Cardiac fibroblast (primary cell): ENCODE measurements around the gene RAB1A.

ENCODE experiments used
- DNase-seq, 2 donors: peaks; one replicate each; pipeline versions ENCODE4 v3.0.0 to v3.0.0-alpha.2; 2010; ENCODE audit warnings: low read depth in 2 of 2
- H3K4me3 ChIP-seq, 2 donors: replicated peaks in 1 of 2; 1 replicate in 1 of 2; 2 replicates in 1 of 2; pipeline ENCODE4 v1.5.1; 2011; ENCODE audit warnings: low read depth in 2 of 2, low read length in 2 of 2, mild to moderate bottlenecking in 2 of 2, moderate library complexity in 1 of 2
- TF ChIP-seq, protein P1 (sequence below): IDR thresholded peaks from one replicate; pipeline ENCODE4 v1.5.1; 2011; ENCODE audit warnings: low read depth, mild to moderate bottlenecking, low read length, inconsistent platforms

RAB1A gene

DNA sequence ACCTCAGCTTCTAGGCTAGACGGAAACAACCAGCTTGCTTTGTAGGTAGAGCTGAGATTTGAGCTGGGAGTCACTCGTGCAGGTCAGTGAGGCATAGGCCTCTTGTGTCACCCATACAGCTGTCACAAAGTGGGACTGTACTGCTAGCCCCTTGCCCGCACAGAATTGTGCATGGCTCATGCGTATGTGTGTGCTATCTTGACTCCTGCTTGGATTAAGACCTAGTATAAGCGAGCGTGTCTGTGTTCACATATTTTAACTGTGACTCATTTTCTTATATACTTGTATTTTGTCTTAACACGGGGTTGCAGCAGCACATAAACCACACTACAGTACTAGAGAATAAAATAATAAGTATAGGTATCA lies 53.6 kb downstream of the RAB1A start:
- peak; percentile 63 to 73 for DNase-seq
- no peak overlapping the region for H3K4me3 ChIP-seq
- TF ChIP-seq, protein P1, sequence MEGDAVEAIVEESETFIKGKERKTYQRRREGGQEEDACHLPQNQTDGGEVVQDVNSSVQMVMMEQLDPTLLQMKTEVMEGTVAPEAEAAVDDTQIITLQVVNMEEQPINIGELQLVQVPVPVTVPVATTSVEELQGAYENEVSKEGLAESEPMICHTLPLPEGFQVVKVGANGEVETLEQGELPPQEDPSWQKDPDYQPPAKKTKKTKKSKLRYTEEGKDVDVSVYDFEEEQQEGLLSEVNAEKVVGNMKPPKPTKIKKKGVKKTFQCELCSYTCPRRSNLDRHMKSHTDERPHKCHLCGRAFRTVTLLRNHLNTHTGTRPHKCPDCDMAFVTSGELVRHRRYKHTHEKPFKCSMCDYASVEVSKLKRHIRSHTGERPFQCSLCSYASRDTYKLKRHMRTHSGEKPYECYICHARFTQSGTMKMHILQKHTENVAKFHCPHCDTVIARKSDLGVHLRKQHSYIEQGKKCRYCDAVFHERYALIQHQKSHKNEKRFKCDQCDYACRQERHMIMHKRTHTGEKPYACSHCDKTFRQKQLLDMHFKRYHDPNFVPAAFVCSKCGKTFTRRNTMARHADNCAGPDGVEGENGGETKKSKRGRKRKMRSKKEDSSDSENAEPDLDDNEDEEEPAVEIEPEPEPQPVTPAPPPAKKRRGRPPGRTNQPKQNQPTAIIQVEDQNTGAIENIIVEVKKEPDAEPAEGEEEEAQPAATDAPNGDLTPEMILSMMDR, result no peak

DNA sequence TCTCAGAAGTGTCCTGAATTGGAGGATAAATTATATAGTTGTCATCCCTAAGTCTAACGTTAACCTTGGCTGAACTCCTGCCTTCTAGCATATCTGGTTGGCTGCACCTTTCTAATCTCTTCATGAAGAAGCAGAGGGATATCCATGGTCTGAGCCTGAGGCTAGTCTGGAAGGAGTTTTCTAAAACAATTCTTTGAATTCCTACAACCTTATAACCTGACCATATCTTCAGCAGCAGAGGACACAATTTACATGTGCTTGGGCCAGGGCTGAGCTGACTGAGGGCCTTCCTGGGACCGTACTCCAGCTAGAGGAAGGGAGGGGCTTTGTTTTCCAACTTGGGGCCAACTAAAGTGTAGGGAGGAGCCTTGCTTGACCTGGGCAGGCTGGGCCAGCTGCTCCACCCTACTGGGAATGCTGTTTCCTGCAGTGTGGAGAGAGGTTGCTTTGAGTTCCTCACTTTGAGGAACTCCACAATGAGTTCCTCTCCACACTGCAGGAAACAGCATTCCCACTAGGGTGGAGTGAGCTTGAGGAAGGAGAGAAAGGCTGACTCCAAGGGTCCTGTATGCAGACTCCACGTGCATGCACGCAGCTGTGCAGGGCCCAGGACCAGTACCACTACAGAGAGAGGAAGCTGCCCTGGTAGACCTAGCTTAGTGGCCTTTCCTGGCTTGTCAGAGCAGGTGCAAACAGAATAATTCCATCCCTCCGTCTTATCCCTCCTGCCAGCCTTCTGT lies 54.1 kb downstream of the RAB1A start:
- TF ChIP-seq, protein P1, result no peak
- H3K4me3 ChIP-seq, result no peak overlapping the region
- DNase-seq, result peak; percentile 23 to 50

GRCh38 chr2:65075176-65075575 lies 54.7 kb downstream of the RAB1A start:
- no peak overlapping the region for H3K4me3 ChIP-seq
- DNase-seq, result no peak
- TF ChIP-seq, protein P1, result no peak

- TF ChIP-seq, protein P1, result no peak
- no peak overlapping the region for H3K4me3 ChIP-seq
- DNase-seq, result no peak
Observed at GRCh38 chr2:65073879-65074565, 55.9 kb downstream of the RAB1A start.

DNA sequence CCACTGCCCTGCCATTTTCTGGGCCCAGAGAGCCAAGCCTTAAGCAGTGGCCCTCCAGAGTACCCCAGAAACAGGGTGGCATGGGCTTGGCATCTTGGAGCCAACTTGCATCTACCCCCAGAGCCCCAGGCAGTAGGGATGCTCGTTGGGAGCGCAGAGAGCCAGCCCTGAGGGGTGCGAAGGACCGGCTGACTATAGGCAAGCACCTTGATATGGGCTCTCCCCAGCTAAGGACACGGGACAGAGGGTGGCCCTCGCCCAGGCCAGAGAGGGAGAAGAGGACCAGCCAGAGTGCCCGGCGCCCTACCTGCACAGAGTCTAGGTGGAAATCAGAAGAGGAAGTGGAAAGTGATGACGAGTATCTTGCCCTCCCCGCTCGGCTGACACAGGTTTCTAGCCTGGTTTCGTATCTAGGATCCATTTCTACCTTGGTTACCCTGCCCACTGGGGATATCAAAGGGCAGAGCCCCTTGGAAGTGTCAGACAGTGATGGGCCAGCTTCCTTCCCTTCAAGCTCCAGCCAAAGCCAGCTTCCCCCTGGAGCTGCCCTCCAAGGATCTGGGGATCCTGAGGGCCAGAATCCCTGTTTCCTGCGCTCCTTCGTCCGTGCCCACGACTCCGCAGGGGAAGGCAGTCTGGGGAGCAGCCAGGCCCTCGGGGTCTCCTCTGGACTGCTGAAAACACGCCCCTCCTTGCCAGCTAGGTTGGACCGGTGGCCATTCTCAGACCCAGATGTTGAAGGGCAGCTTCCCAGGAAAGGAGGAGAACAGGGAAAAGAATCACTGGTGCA lies 57.5 kb downstream of the RAB1A start:
- no peak overlapping the region for H3K4me3 ChIP-seq
- no peak for DNase-seq
- TF ChIP-seq, protein P1, result no peak

GRCh38 chr2:65071499-65072180 lies 58.3 kb downstream of the RAB1A start:
- peak; percentile 26 to 28 for DNase-seq
- H3K4me3 ChIP-seq, result no peak overlapping the region
- TF ChIP-seq, protein P1, result peak; percentile 57
